A673 (cell line): ENCODE results near the gene AREL1.

ENCODE experiments used
- EZH2 ChIP-seq: fragments of 200-600 bp; sonication (generic); IDR thresholded peaks from 2 replicates; pipeline ENCODE4 v1.6.1; 2017; ENCODE audit warnings: borderline replicate concordance, low read depth, mild to moderate bottlenecking, mixed read lengths, antibody characterized with exemption, low read length; ENCODE audit not compliant: poor library complexity, severe bottlenecking
- TF ChIP-seq, protein P1 (sequence below): fragments of 300-800, 200-600 bp; sonication (generic); conservative IDR thresholded peaks from 2 replicates; pipeline ENCODE4 v1.5.1; 2017; ENCODE audit warnings: low read depth, mild to moderate bottlenecking, antibody characterized with exemption, low read length, moderate library complexity, mixed read lengths

DNA sequence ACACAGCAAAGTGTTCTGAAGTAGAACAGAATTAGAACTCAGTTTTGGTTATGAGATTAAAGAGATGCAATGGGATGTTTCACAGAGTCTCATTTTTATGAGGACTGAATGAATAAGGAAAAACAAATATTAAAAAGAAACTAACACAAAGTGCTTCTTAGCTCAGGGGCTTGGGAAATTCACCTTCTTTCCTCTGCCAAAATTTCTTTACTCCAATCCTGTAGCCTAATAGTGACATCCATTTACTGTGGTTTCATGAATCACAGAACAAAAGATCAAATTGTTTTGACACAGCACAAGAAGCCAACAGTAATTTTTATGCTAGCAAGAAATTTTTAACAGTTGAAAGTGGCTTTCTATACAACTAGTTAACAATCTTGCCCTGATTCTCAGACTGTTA lies 37.7 kb downstream of the AREL1 start:
- TF ChIP-seq, protein P1, sequence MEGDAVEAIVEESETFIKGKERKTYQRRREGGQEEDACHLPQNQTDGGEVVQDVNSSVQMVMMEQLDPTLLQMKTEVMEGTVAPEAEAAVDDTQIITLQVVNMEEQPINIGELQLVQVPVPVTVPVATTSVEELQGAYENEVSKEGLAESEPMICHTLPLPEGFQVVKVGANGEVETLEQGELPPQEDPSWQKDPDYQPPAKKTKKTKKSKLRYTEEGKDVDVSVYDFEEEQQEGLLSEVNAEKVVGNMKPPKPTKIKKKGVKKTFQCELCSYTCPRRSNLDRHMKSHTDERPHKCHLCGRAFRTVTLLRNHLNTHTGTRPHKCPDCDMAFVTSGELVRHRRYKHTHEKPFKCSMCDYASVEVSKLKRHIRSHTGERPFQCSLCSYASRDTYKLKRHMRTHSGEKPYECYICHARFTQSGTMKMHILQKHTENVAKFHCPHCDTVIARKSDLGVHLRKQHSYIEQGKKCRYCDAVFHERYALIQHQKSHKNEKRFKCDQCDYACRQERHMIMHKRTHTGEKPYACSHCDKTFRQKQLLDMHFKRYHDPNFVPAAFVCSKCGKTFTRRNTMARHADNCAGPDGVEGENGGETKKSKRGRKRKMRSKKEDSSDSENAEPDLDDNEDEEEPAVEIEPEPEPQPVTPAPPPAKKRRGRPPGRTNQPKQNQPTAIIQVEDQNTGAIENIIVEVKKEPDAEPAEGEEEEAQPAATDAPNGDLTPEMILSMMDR, result no peak
- no peak for TF ChIP-seq EZH2
